ENCODE results near the gene NCF2. TPM values are rescaled to one million over a fixed set of nuclear protein-coding genes. Genes with fewer than 3 reads are reported as not detected.
A peak's percentile ranks its signal among the peaks of the same experiment; 100 is the strongest.

NCF2 gene
- total and polyA plus RNA-seq, 7 donors: 0.51 to 4.3 (median 2.3) TPM

GRCh38 chr1:183635606-183636333 lies 45.5 kb upstream of the NCF2 start, which contains the start of gene ARPC5:
Gene ARPC5, minus strand, starts transcription at chr1:183635783. Its CDS starts 124 bp downstream, at chr1:183635659.
- Histone ChIP-seq H3K4me1 (peaks cover 28% of the 10 kb centered on the region), H3K9me3 (no peaks in the 10 kb centered on the region), H3K27ac (peak within 1 kb of the TSS; percentile 87), H3K4me3 (peak within 1 kb of the TSS; percentile 90), H3K27me3 (ENCODE audit: insufficient read depth in 3 of 3, low read length in 2 of 3) (no peaks in the 10 kb centered on the region), H3K36me3 (ENCODE audit: insufficient read depth in 1 of 2, low read depth in 1 of 2) (peaks cover 0 to 17% of the 10 kb centered on the region in 2 donors)
- TF ChIP-seq CTCF (IDR thresholded peaks at IDR 0.05): no peak
- ATAC-seq (peak; percentile 97), DNase-seq (peak; percentile 95 to 98)
- intact Hi-C loops (cut with DNase I): loop anchor here in 1 of 2 donors (2.0 to 10.0 kb wide), 2 partner anchors 163 to 1041 kb away; partner anchors contain the start of gene SMG7
- 0 to 1% (median 0%) methylated on average over 65 of the region's 65 CpGs for WGBS, 3 donors

- Histone ChIP-seq H3K27ac (peak overlapping the region; percentile 87), H3K36me3 (ENCODE audit: insufficient read depth in 1 of 2, low read depth in 1 of 2) (peaks cover 0 to 23% of the 10 kb centered on the region in 2 donors), H3K27me3 (ENCODE audit: insufficient read depth in 3 of 3, low read length in 2 of 3) (no peaks in the 10 kb centered on the region), H3K9me3 (no peaks in the 10 kb centered on the region), H3K4me1 (peaks cover 34% of the 10 kb centered on the region), H3K4me3 (peak overlapping the region; percentile 90)
- intact Hi-C loops (cut with DNase I): loop anchor here in 1 of 2 donors (2.0 to 10.0 kb wide), 2 partner anchors 162 to 1040 kb away; partner anchors contain the start of gene SMG7
- 0% methylated on average over 35 to 42 of the region's 42 CpGs for WGBS, 3 donors
- ATAC-seq (peak; percentile 31 to 59 (median 44)), DNase-seq (peak; percentile 49 to 73)
- TF ChIP-seq CTCF (IDR thresholded peaks at IDR 0.05): no peak
Measured at GRCh38 chr1:183635099-183635605, 44.9 kb upstream of the NCF2 start.

GRCh38 chr1:183634429-183635065 lies 44.3 kb upstream of the NCF2 start:
- no peak for TF ChIP-seq CTCF (IDR thresholded peaks at IDR 0.05)
- DNase-seq (no peak), ATAC-seq (no peak)
- Histone ChIP-seq H3K27ac (peak overlapping the region; percentile 87), H3K36me3 (ENCODE audit: insufficient read depth in 1 of 2, low read depth in 1 of 2) (peaks cover 0 to 29% of the 10 kb centered on the region in 2 donors), H3K9me3 (no peaks in the 10 kb centered on the region), H3K4me1 (peaks cover 35% of the 10 kb centered on the region), H3K27me3 (ENCODE audit: insufficient read depth in 3 of 3, low read length in 2 of 3) (no peaks in the 10 kb centered on the region), H3K4me3 (peak overlapping the region; percentile 90)
- intact Hi-C loops (cut with DNase I): loop anchor here in 1 of 2 donors (2.0 to 10.0 kb wide), 2 partner anchors 162 to 1040 kb away; partner anchors contain the start of gene SMG7
- WGBS, 3 donors: 4 to 7% (median 7%) methylated on average over 10 of the region's 10 CpGs

GRCh38 chr1:183633676-183634343 lies 43.6 kb upstream of the NCF2 start:
- ATAC-seq (no peak), DNase-seq (no peak)
- peak overlapping the region; percentile 87 for H3K27ac ChIP-seq
- H3K4me1 ChIP-seq: peaks cover 35% of the 10 kb centered on the region
- TF ChIP-seq CTCF (IDR thresholded peaks at IDR 0.05): peak; percentile 52
- H3K4me3 ChIP-seq: peak overlapping the region; percentile 90
- no peaks in the 10 kb centered on the region for H3K9me3 ChIP-seq
- WGBS, 3 donors: 0 to 4% (median 3%) methylated on average over 1 of the region's 1 CpG
- H3K27me3 ChIP-seq (ENCODE audit: insufficient read depth in 3 of 3, low read length in 2 of 3): no peaks in the 10 kb centered on the region
- H3K36me3 ChIP-seq (ENCODE audit: insufficient read depth in 1 of 2, low read depth in 1 of 2): peaks cover under 1 to 37% of the 10 kb centered on the region in 2 donors
- intact Hi-C loops (cut with DNase I): loop anchor here in 1 of 2 donors (2.0 to 10.0 kb wide), 2 partner anchors 161 to 1039 kb away; partner anchors contain the start of gene SMG7

Data from psoas muscle (tissue), 8 donors.